Adrenal gland (tissue), 12 donors: ENCODE data around the gene INSR. TPM values are rescaled to one million over a fixed set of nuclear protein-coding genes. Genes with fewer than 3 reads are reported as not detected.

Source experiments
- DNase-seq, 7 donors: peaks; one replicate each; pipeline ENCODE4 v3.0.0-alpha.2; 2019 to 2020
- H3K27ac ChIP-seq, 5 donors: fragments of 200-600 bp; sonication (generic) in 4 of 5; 1 replicate in 3 of 5; 2 replicates in 2 of 5; pipeline versions ENCODE4 v1.5.1 to v1.8.0; 2016 to 2020; ENCODE audit warnings: mild to moderate bottlenecking in 1 of 5
- H3K27me3 ChIP-seq: fragments of 200-600 bp; 2 replicates; pipeline ENCODE4 v1.8.0; 2021
- H3K36me3 ChIP-seq, 2 donors: fragments of 200-600 bp; replicated peaks in 1 of 2; 1 replicate in 1 of 2; 2 replicates in 1 of 2; pipeline versions ENCODE4 v1.5.1 to v1.8.0; 2018 to 2022
- H3K4me1 ChIP-seq, 2 donors: fragments of 200-600 bp; replicated peaks in 1 of 2; 1 replicate in 1 of 2; 2 replicates in 1 of 2; pipeline versions ENCODE4 v1.5.1 to v1.8.0; 2018 to 2021
- H3K4me3 ChIP-seq, 4 donors: fragments of 200-600 bp; sonication (generic) in 3 of 4; one replicate each; pipeline ENCODE4 v1.5.1; 2016 to 2018
- H3K9me3 ChIP-seq, 3 donors: fragments of 200-600 bp; sonication (generic) in 1 of 3; replicated peaks in 1 of 3; 1 replicate in 2 of 3; 2 replicates in 1 of 3; pipeline versions ENCODE4 v1.5.1 to v1.8.0; 2016 to 2021
- CTCF ChIP-seq, 6 experiments: fragments of 450-650 bp in 4 of 6; fragments of 200-600 bp in 2 of 6; sonication (generic) in 1 of 6; IDR thresholded peaks; 1 replicate in 5 of 6; 2 replicates in 1 of 6; pipeline versions ENCODE4 v1.5.1 to v1.8.0; 2016 to 2021; ENCODE audit warnings: antibody characterized with exemption in 6 of 6, mild to moderate bottlenecking in 2 of 6, moderate library complexity in 1 of 6
- POLR2A ChIP-seq, 2 donors: fragments of 450-650 bp; IDR thresholded peaks; one replicate each; pipeline ENCODE4 v1.6.1; 2017; ENCODE audit warnings: antibody characterized with exemption in 2 of 2, mild to moderate bottlenecking in 2 of 2, moderate library complexity in 1 of 2
- WGBS, 4 donors: extraction: QIAGEN DNeasy Blood & Tissue Kit in 2 of 4; methylation state at CpG; one replicate each; pipeline versions ENCODE4 v1.1.5 to v1.1.7; 2013 to 2017; 5-methylcytosine and 5-hydroxymethylcytosine counted together
- intact Hi-C, 2 donors: fragments of 100-400 bp; cut with DNase I; formaldehyde crosslinking; loops; one replicate each; pipeline versions ENCODE4 v1.14.1 to v1.15.0; 2022 to 2023
- polyA plus RNA-seq, 3 donors: library from polyadenylated mRNA; stranded (reverse); fragments of 200-250 nt in 2 of 3; fragments of 350-450 nt in 1 of 3; fragmentation: Illumina TruSeq in 1 of 3; extraction: RNeasy Lipid Tissue Mini Kit (QIAGEN cat#74804) in 1 of 3; gene quantifications; one replicate each; pipeline ENCODE4 v1.2.3, GENCODE V29; 2013 to 2014
- total RNA-seq, 9 donors: library from RNA; depleted of rRNA in 4 of 9; stranded (reverse); fragments of >200 nt in 4 of 9; fragments of 120-200 nt in 1 of 9; fragmentation: NEBNext Ultra II Directional in 1 of 9; extraction: Animal tissue kit (Norgen Biotek cat#: 25700) in 1 of 9; gene quantifications; one replicate each; pipeline versions ENCODE4 v1.1.0 to v1.2.4, GENCODE V29; 2013 to 2023
- donor health status: healthy with polysubstance abuse.
- donor health status: Bipolar disorder and iron deficiency.
- donor health status: DM: yes; HTN: yes; CAD: no.
- donor health status: DM: no; HTN: no; CAD: no.
- donor health status: DM: no; HTN: no; CAD: no.
- donor health status: DM: yes; HTN: yes; CAD: no.

The INSR gene
- total and polyA plus RNA-seq, 12 donors: 19.0 to 327 (median 99.9) TPM

GRCh38 chr19:7258041-7258839 lies 36.0 kb downstream of the INSR start:
- Histone ChIP-seq H3K4me1 (peaks cover 35 to 64% of the 10 kb centered on the region in 2 donors), H3K27me3 (no peaks in the 10 kb centered on the region), H3K36me3 (peaks cover 0 to 3% of the 10 kb centered on the region in 2 donors), H3K27ac (peak overlapping the region; percentile 51 to 92 (median 87)), H3K4me3 (no peak overlapping the region), H3K9me3 (no peaks in the 10 kb centered on the region)
- peak in 1 of 7 donors; percentile 32 for DNase-seq
- 88 to 94% (median 92%) methylated on average over 9 to 10 of the region's 10 CpGs for WGBS, 4 donors
- intact Hi-C loops: no loop called here
- TF ChIP-seq POLR2A (IDR thresholded peaks at IDR 0.05) (no peak), CTCF (IDR thresholded peaks at IDR 0.05) (no peak)

- H3K4me3 ChIP-seq: no peak overlapping the region
- TF ChIP-seq CTCF (IDR thresholded peaks at IDR 0.05) (no peak), POLR2A (IDR thresholded peaks at IDR 0.05) (peak in 1 of 2 donors; percentile 42)
- no peaks in the 10 kb centered on the region for H3K27me3 ChIP-seq
- peak overlapping the region; percentile 78 to 92 (median 90) for H3K27ac ChIP-seq
- WGBS, 4 donors: 45 to 57% (median 52%) methylated on average over 16 to 17 of the region's 17 CpGs
- DNase-seq: peak; percentile 89 to 97 (median 95)
- intact Hi-C loops: no loop called here
- peaks cover 31 to 55% of the 10 kb centered on the region in 2 donors for H3K4me1 ChIP-seq
- H3K36me3 ChIP-seq: no peaks in the 10 kb centered on the region
- H3K9me3 ChIP-seq: no peaks in the 10 kb centered on the region
Observed at GRCh38 chr19:7257148-7258040, 36.8 kb downstream of the INSR start.

GRCh38 chr19:7255631-7256030 lies 38.6 kb downstream of the INSR start:
- H3K27ac ChIP-seq: peak overlapping the region; percentile 1 to 90 (median 87)
- 78 to 97% (median 91%) methylated on average over 6 of the region's 6 CpGs for WGBS, 4 donors
- no peaks in the 10 kb centered on the region for H3K27me3 ChIP-seq
- H3K36me3 ChIP-seq: no peaks in the 10 kb centered on the region
- intact Hi-C loops: no loop called here
- DNase-seq: peak in 1 of 7 donors; percentile 17
- no peak overlapping the region for H3K4me3 ChIP-seq
- peaks cover 27 to 51% of the 10 kb centered on the region in 2 donors for H3K4me1 ChIP-seq
- no peak for TF ChIP-seq POLR2A (IDR thresholded peaks at IDR 0.05)
- no peak for TF ChIP-seq CTCF (IDR thresholded peaks at IDR 0.05)
- H3K9me3 ChIP-seq: no peaks in the 10 kb centered on the region

GRCh38 chr19:7255119-7255518 lies 39.1 kb downstream of the INSR start:
- peak; percentile 52 to 87 (median 70) for DNase-seq
- intact Hi-C loops: no loop called here
- 36 to 49% (median 42%) methylated on average over 8 of the region's 8 CpGs for whole genome bisulfite sequencing, 4 donors
- Histone ChIP-seq H3K4me3 (no peak overlapping the region), H3K4me1 (peaks cover 27 to 52% of the 10 kb centered on the region in 2 donors), H3K9me3 (no peaks in the 10 kb centered on the region), H3K27me3 (no peaks in the 10 kb centered on the region), H3K36me3 (no peaks in the 10 kb centered on the region), H3K27ac (peak overlapping the region; percentile 1 to 90 (median 87))
- TF ChIP-seq POLR2A (IDR thresholded peaks at IDR 0.05) (no peak), CTCF (IDR thresholded peaks at IDR 0.05) (no peak)
